Measurements from ENCODE around the gene STRADB. TPM values are rescaled to one million over a fixed set of nuclear protein-coding genes. Genes with fewer than 3 reads are reported as not detected.

The STRADB gene
- total RNA-seq, 1 donor from 2014 or later: 13.7 TPM

- Mint-ChIP-seq H3K27ac (ENCODE audit: unreplicated experiment) (no peak overlapping the region), H3K4me3 (ENCODE audit: unreplicated experiment) (no peak overlapping the region)
Observed at GRCh38 chr2:201440182-201440581, 11.4 kb upstream of the STRADB start.

GRCh38 chr2:201441409-201441808, 10.1 kb upstream of the STRADB start:
- Mint-ChIP-seq H3K27ac (ENCODE audit: unreplicated experiment) (peak overlapping the region; percentile 46), H3K36me3 (ENCODE audit: low read depth) (no peaks in the 10 kb centered on the region), H3K4me1 (ENCODE audit: low read depth) (peaks cover 12% of the 10 kb centered on the region), H3K27me3 (ENCODE audit: low read depth) (no peaks in the 10 kb centered on the region), H3K4me3 (ENCODE audit: unreplicated experiment) (no peak overlapping the region), H3K9me3 (ENCODE audit: low read depth) (no peaks in the 10 kb centered on the region)
- no peak for DNase-seq (ENCODE audit: low spot score)
- no peak for TF ChIP-seq CTCF (IDR thresholded peaks at IDR 0.05)

More at GRCh38 chr2:201440182-201440581, 11.4 kb upstream of the STRADB start:
- DNase-seq (ENCODE audit: low spot score): no peak
- H3K27me3 Mint-ChIP-seq (ENCODE audit: low read depth): no peaks in the 10 kb centered on the region
- no peaks in the 10 kb centered on the region for H3K9me3 Mint-ChIP-seq (ENCODE audit: low read depth)
- TF ChIP-seq CTCF (IDR thresholded peaks at IDR 0.05): no peak
- no peaks in the 10 kb centered on the region for H3K36me3 Mint-ChIP-seq (ENCODE audit: low read depth)
- H3K4me1 Mint-ChIP-seq (ENCODE audit: low read depth): peaks cover 17% of the 10 kb centered on the region

- peaks cover 16% of the 10 kb centered on the region for H3K4me1 Mint-ChIP-seq (ENCODE audit: low read depth)
- no peaks in the 10 kb centered on the region for H3K9me3 Mint-ChIP-seq (ENCODE audit: low read depth)
- no peak overlapping the region for H3K4me3 Mint-ChIP-seq (ENCODE audit: unreplicated experiment)
- H3K36me3 Mint-ChIP-seq (ENCODE audit: low read depth): peaks cover 1% of the 10 kb centered on the region
- TF ChIP-seq CTCF (IDR thresholded peaks at IDR 0.05): no peak
- no peaks in the 10 kb centered on the region for H3K27me3 Mint-ChIP-seq (ENCODE audit: low read depth)
- no peak overlapping the region for H3K27ac Mint-ChIP-seq (ENCODE audit: unreplicated experiment)
- no peak for DNase-seq (ENCODE audit: low spot score)
Observed at GRCh38 chr2:201444746-201445465, 6.6 kb upstream of the STRADB start.

GRCh38 chr2:201447086-201447485, 4.5 kb upstream of the STRADB start:
- no peak for DNase-seq (ENCODE audit: low spot score)
- Mint-ChIP-seq H3K4me3 (ENCODE audit: unreplicated experiment) (no peak overlapping the region), H3K36me3 (ENCODE audit: low read depth) (peaks cover 1% of the 10 kb centered on the region), H3K27me3 (ENCODE audit: low read depth) (no peaks in the 10 kb centered on the region), H3K27ac (ENCODE audit: unreplicated experiment) (no peak overlapping the region), H3K9me3 (ENCODE audit: low read depth) (no peaks in the 10 kb centered on the region), H3K4me1 (ENCODE audit: low read depth) (peaks cover 19% of the 10 kb centered on the region)
- TF ChIP-seq CTCF (IDR thresholded peaks at IDR 0.05): no peak

GRCh38 chr2:201448061-201448460, 3.5 kb upstream of the STRADB start:
- peaks cover 28% of the 10 kb centered on the region for H3K4me1 Mint-ChIP-seq (ENCODE audit: low read depth)
- TF ChIP-seq CTCF (IDR thresholded peaks at IDR 0.05): no peak
- H3K9me3 Mint-ChIP-seq (ENCODE audit: low read depth): no peaks in the 10 kb centered on the region
- no peaks in the 10 kb centered on the region for H3K27me3 Mint-ChIP-seq (ENCODE audit: low read depth)
- H3K4me3 Mint-ChIP-seq (ENCODE audit: unreplicated experiment): no peak overlapping the region
- H3K36me3 Mint-ChIP-seq (ENCODE audit: low read depth): peaks cover 1% of the 10 kb centered on the region
- H3K27ac Mint-ChIP-seq (ENCODE audit: unreplicated experiment): peak overlapping the region; percentile 15
- no peak for DNase-seq (ENCODE audit: low spot score)

All from chondrocyte (in vitro differentiated cells).